Tibial nerve (tissue), 4 donors: ENCODE measurements around the gene RPL3.
"Not testable (repeated sequence)": the region's sequence is repeated elsewhere in the genome, so short reads cannot be mapped to it uniquely, and the experiment has no call there.

Experiments
- CTCF ChIP-seq, 5 experiments: fragments of 200-600 bp in 3 of 5; fragments of 450-650 bp in 2 of 5; sonication (generic) in 3 of 5; IDR thresholded peaks; one replicate each; pipeline ENCODE4 v1.5.1; 2016 to 2019; ENCODE audit warnings: antibody characterized with exemption in 5 of 5, mild to moderate bottlenecking in 3 of 5, moderate library complexity in 2 of 5
- EP300 ChIP-seq, 2 donors: sonication (generic); formaldehyde crosslinking; IDR thresholded peaks; one replicate each; pipeline ENCODE4 v1.6.1; 2017; ENCODE audit warnings: antibody characterized with exemption in 2 of 2, mild to moderate bottlenecking in 1 of 2
- POLR2A ChIP-seq, 2 donors: fragments of 450-650 bp; IDR thresholded peaks; one replicate each; pipeline ENCODE4 v1.6.1; 2017; ENCODE audit warnings: antibody characterized with exemption in 2 of 2, mild to moderate bottlenecking in 2 of 2, moderate library complexity in 2 of 2

GRCh38 chr22:39357110-39358108 is 38.0 kb upstream of the RPL3 start:
- TF ChIP-seq CTCF, POLR2A, EP300 (IDR thresholded peaks at IDR 0.05): not testable (repeated sequence)
